Stomach smooth muscle (tissue), 2 donors: Measurements from ENCODE around the gene LDB1.

ENCODE experiments used
- H3K27ac ChIP-seq: one replicate; pipeline ENCODE4 v1.7.0; 2013; ENCODE audit warnings: mild to moderate bottlenecking, low read length, inconsistent platforms
- H3K27me3 ChIP-seq, 2 donors: one replicate each; pipeline ENCODE4 v1.7.0; 2013; ENCODE audit warnings: low read length in 2 of 2; ENCODE audit not compliant: insufficient read depth in 2 of 2, control insufficient read depth in 1 of 2
- H3K36me3 ChIP-seq, 2 donors: one replicate each; pipeline ENCODE4 v1.7.0; 2013; ENCODE audit warnings: low read length in 2 of 2; ENCODE audit not compliant: control insufficient read depth in 2 of 2, insufficient read depth in 2 of 2
- H3K4me1 ChIP-seq: one replicate; pipeline ENCODE4 v1.7.0; 2013; ENCODE audit warnings: low read length; ENCODE audit not compliant: control insufficient read depth, insufficient read depth
- H3K4me3 ChIP-seq, 2 donors: one replicate each; pipeline ENCODE4 v1.7.0; 2013; ENCODE audit warnings: low read length in 2 of 2
- H3K9ac ChIP-seq, 2 donors: one replicate each; pipeline ENCODE4 v1.7.0; 2013; ENCODE audit warnings: low read length in 2 of 2, mild to moderate bottlenecking in 1 of 2
- H3K9me3 ChIP-seq, 2 donors: one replicate each; pipeline ENCODE4 v1.7.0; 2013; ENCODE audit warnings: low read length in 2 of 2; ENCODE audit not compliant: control insufficient read depth in 2 of 2
- donor health status: healthy.
- donor health status: Pancreatic carcinoma.

Gene LDB1

DNA sequence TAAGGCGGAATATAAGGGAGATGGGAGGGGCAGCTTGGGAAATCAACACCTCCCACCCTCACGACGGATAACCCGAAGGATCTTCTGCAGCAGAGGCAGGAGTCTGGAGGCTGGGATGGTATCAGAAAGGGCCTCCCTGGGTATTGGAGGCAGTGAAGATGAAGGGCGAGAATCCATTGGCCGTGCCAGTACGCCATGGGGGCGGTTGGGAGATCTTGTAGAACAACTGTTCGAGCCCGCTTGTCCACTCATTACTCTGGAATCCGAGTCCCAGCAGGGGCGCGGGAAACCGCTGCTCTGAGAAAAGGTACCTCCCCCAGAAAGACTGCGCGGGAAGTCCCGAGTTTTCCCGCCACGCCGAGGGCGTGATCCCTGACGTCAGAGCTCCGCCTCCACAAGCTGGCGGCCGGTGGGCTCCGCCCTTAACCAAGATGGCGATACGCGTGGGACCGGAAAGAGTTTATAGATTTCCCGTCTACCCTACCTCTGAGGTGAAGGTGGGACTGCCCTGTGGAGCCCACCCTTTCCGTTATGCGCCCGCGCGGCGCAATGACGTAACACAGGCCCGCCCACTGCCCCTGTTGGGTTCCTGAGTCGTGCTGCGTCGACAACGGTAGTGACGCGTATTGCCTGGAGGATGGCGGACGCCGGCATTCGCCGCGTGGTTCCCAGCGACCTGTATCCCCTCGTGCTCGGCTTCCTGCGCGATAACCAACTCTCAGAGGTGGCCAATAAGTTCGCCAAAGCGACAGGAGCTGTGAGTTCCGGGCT, 31.8 kb upstream of the LDB1 start, which contains the start of gene NOLC1:
Gene NOLC1, plus strand, starts transcription at position 616 of the 771 bp plus-strand sequence. Its CDS starts 22 bp downstream, at position 638.
- Histone ChIP-seq H3K36me3 (peaks cover 17 to 24% of the 10 kb centered on the region in 2 donors), H3K4me1 (peaks cover 16% of the 10 kb centered on the region), H3K9ac (peak within 1 kb of the TSS; percentile 89 to 96), H3K27me3 (no peaks in the 10 kb centered on the region), H3K9me3 (no peaks in the 10 kb centered on the region), H3K27ac (peak within 1 kb of the TSS; percentile 96), H3K4me3 (peak within 1 kb of the TSS; percentile 86 to 99)

DNA sequence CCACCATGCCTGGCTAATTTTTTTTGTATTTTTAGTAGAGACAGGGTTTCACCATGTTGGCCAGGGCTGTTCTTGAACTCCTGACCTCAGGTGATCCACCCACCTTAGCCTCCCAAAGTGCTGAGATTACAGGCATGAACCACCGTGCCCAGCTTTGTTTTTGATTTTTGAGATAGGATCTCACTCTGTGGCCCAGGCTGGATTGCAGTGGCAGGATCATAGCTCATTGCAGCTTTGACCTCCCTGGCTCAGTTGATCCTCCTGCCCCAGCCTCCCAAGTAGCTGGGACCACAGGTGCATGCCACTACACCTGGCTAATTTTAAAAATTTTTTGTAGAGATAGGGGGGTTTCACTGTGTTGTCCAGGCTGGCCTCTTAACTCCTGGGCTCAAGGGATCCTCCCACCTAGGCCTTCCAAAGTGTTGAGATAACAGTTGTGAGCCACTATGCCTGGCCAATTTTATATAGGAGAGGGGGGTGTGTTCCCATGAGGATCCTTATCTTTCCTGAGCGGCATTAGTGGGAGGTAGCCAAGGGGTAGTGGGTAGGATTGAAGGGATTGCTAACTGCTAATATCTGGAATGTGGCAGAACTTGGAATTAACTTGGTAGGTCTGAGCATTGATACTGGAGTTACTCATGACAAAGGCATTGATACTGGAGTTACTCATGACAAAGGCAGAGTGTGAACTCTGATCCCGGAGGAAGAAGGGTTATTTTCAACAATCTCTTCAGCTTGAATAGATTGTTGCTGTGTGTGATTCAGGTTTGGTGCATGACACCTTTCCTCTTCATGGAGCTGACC, 31.0 kb upstream of the LDB1 start:
- H3K36me3 ChIP-seq: peaks cover 17 to 26% of the 10 kb centered on the region in 2 donors
- peak overlapping the region; percentile 69 to 99 for H3K4me3 ChIP-seq
- H3K27me3 ChIP-seq: no peaks in the 10 kb centered on the region
- H3K9me3 ChIP-seq: no peaks in the 10 kb centered on the region
- peak overlapping the region; percentile 69 to 81 for H3K9ac ChIP-seq
- peak overlapping the region; percentile 96 for H3K27ac ChIP-seq
- H3K4me1 ChIP-seq: peaks cover 16% of the 10 kb centered on the region

DNA sequence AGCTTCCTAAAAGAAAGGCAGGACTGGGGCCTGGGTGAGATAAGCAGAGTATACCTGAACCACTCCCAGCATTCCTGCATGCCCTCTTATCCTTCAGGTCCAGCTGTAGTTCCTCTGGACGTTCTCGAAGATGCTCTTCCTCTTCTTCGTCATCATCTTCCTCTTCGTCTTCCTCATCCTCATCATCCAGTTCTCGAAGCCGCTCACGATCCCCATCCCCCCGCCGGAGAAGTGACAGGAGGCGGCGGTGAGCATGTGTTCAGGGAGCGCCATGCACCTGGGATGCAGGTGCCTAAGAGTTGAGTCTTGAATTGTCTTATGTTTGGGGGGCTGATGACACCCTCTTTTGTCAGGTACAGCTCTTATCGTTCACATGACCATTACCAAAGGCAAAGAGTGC, 28.1 kb upstream of the LDB1 start:
- Histone ChIP-seq H3K27ac (no peak overlapping the region), H3K4me1 (peaks cover 14% of the 10 kb centered on the region), H3K36me3 (peaks cover 33 to 38% of the 10 kb centered on the region in 2 donors), H3K9me3 (no peaks in the 10 kb centered on the region), H3K27me3 (no peaks in the 10 kb centered on the region), H3K9ac (no peak overlapping the region), H3K4me3 (no peak overlapping the region)

DNA sequence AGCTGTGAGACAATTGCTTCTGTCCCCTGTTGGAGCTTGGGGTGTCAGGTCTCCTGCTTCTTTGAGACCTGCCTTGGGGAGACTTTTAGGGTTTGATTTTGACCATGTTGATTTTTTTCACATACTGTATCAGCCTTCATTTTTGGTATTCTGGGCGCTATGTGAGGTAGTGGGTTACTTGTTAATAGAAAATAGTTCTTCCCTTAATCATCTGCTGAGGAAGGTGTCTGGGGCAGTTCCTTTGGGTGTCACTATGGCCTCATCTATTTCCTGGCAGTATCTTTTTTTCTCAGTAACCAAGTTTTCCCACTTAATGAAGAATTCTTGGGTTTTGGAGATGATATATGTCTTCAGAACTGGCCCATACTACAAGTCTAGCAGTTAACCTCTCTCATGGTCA, 27.4 kb upstream of the LDB1 start:
- Histone ChIP-seq H3K9me3 (no peaks in the 10 kb centered on the region), H3K36me3 (peaks cover 38 to 41% of the 10 kb centered on the region in 2 donors), H3K4me1 (peaks cover 6% of the 10 kb centered on the region), H3K27me3 (no peaks in the 10 kb centered on the region), H3K27ac (no peak overlapping the region), H3K9ac (no peak overlapping the region), H3K4me3 (no peak overlapping the region)

DNA sequence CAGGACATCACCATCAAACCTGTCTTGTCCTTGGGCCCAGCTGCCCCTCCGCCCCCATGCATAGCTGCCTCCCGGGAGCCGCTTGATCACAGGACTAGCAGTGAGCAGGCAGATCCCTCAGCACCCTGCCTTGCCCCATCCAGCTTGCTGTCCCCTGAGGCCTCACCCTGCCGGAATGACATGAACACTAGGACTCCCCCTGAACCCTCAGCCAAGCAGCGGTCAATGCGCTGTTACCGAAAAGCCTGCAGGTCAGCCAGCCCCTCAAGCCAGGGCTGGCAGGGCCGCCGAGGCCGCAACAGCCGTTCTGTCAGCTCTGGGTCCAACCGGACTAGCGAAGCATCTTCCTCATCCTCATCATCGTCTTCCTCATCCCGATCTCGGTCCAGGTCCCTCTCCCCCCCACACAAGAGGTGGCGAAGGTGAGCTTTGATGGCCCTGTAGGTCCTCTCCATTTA, 26.8 kb upstream of the LDB1 start:
- no peak overlapping the region for H3K4me3 ChIP-seq
- H3K9ac ChIP-seq: no peak overlapping the region
- no peaks in the 10 kb centered on the region for H3K9me3 ChIP-seq
- H3K4me1 ChIP-seq: peaks cover 4% of the 10 kb centered on the region
- peaks cover 39 to 41% of the 10 kb centered on the region in 2 donors for H3K36me3 ChIP-seq
- H3K27me3 ChIP-seq: no peaks in the 10 kb centered on the region
- no peak overlapping the region for H3K27ac ChIP-seq

DNA sequence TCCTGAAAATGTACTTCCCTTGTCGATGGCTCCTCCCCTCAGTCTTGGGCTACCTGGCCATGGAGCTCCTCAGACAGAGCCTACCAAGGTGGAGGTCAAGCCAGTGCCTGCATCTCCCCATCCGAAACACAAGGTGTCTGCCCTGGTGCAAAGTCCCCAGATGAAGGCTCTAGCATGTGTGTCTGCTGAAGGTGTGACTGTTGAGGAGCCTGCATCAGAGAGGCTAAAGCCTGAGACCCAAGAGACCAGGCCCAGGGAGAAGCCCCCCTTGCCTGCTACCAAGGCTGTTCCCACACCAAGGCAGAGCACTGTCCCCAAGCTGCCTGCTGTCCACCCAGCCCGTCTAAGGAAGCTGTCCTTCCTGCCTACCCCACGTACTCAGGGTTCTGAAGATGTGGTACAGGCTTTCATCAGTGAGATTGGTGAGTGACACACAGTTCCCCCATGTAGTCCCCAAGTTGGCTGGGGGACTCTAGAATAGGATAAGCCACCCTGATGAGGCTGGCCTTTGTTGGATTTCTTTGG, 21.5 kb upstream of the LDB1 start:
- no peaks in the 10 kb centered on the region for H3K9me3 ChIP-seq
- peaks cover 58 to 65% of the 10 kb centered on the region in 2 donors for H3K36me3 ChIP-seq
- H3K9ac ChIP-seq: no peak overlapping the region

DNA sequence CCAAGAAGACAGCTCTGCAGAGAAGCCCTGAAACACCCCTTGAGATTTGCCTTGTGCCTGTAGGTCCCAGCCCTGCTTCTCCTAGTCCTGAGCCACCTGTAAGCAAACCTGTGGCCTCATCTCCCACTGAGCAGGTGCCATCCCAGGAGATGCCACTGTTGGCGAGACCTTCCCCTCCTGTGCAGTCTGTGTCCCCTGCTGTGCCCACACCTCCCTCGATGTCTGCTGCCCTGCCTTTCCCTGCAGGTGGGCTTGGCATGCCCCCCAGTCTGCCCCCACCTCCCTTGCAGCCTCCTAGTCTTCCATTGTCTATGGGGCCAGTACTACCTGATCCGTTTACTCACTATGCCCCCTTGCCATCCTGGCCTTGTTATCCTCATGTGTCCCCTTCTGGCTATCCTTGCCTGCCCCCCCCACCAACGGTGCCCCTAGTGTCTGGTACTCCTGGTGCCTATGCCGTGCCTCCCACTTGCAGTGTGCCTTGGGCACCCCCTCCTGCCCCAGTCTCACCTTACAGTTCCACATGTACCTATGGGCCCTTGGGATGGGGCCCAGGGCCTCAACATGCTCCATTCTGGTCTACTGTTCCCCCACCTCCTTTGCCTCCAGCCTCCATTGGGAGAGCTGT, 20.9 kb upstream of the LDB1 start:
- Histone ChIP-seq H3K4me3 (no peak overlapping the region), H3K36me3 (peaks cover 56 to 65% of the 10 kb centered on the region in 2 donors), H3K9ac (no peak overlapping the region), H3K27ac (no peak overlapping the region), H3K27me3 (no peaks in the 10 kb centered on the region), H3K9me3 (no peaks in the 10 kb centered on the region), H3K4me1 (peaks cover 5% of the 10 kb centered on the region)

More for the DNA sequence above, 21.5 kb upstream of the LDB1 start:
- Histone ChIP-seq H3K27me3 (no peaks in the 10 kb centered on the region), H3K4me1 (peaks cover 5% of the 10 kb centered on the region), H3K4me3 (no peak overlapping the region), H3K27ac (no peak overlapping the region)

DNA sequence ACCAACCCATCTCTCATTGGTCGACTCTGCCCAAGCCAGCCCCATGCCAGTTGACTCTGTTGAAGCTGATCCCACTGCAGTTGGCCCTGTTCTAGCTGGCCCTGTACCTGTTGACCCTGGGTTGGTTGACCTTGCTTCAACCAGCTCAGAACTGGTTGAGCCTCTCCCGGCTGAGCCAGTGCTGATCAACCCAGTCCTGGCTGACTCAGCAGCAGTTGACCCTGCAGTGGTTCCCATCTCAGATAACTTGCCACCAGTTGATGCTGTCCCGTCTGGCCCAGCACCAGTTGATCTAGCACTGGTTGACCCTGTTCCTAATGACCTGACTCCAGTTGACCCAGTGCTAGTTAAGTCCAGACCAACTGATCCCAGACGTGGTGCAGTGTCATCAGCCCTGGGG, 20.1 kb upstream of the LDB1 start:
- no peaks in the 10 kb centered on the region for H3K27me3 ChIP-seq
- H3K4me1 ChIP-seq: peaks cover 5% of the 10 kb centered on the region
- H3K36me3 ChIP-seq: peaks cover 54 to 65% of the 10 kb centered on the region in 2 donors
- H3K9ac ChIP-seq: no peak overlapping the region
- no peak overlapping the region for H3K27ac ChIP-seq
- no peak overlapping the region for H3K4me3 ChIP-seq
- H3K9me3 ChIP-seq: no peaks in the 10 kb centered on the region

DNA sequence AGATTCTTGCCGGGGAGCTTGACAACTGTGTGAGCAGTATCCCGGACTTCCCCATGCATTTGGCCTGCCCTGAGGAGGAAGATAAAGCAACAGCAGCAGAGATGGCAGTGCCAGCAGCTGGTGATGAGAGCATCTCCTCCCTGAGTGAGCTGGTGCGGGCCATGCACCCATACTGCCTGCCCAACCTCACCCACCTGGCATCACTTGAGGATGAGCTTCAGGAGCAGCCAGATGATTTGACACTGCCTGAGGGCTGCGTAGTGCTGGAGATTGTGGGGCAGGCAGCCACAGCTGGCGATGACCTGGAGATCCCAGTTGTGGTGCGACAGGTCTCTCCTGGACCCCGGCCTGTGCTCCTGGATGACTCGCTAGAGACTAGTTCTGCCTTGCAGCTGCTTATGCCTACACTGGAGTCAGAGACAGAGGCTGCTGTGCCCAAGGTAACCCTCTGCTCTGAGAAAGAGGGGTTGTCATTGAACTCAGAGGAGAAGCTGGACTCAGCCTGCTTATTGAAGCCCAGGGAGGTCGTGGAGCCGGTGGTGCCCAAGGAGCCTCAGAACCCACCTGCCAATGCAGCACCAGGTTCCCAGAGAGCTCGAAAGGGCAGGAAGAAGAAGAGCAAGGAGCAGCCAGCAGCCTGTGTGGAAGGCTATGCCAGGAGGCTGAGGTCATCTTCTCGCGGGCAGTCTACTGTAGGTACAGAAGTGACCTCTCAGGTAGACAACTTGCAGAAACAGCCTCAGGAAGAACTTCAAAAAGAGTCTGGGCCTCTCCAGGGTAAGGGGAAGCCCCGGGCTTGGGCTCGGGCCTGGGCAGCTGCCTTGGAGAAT, 19.3 kb upstream of the LDB1 start:
- peaks cover 53 to 59% of the 10 kb centered on the region in 2 donors for H3K36me3 ChIP-seq

More for the DNA sequence above, 19.3 kb upstream of the LDB1 start:
- no peak overlapping the region for H3K4me3 ChIP-seq
- no peaks in the 10 kb centered on the region for H3K27me3 ChIP-seq
- H3K27ac ChIP-seq: no peak overlapping the region
- H3K9me3 ChIP-seq: no peaks in the 10 kb centered on the region
- no peak overlapping the region for H3K9ac ChIP-seq
- peaks cover 8% of the 10 kb centered on the region for H3K4me1 ChIP-seq
